HG03039 (cell line): Measurements from ENCODE around the gene C2CD2L.
"Not testable (repeated sequence)": the region's sequence is repeated elsewhere in the genome, so short reads cannot be mapped to it uniquely, and the experiment has no call there.

Experiments
- ATAC-seq: cut with Tn5 transposase; IDR thresholded peaks from one replicate; pipeline ENCODE4 v1.9.1; 2021; ENCODE audit warnings: mild to moderate bottlenecking, moderate library complexity; ENCODE audit not compliant: unreplicated experiment

C2CD2L gene

GRCh38 chr11:119113716-119114115, 6.6 kb downstream of the C2CD2L start:
- ATAC-seq = no peak

- ATAC-seq = no peak
These were observed 7.2 kb downstream of the C2CD2L start for GRCh38 chr11:119114351-119114750.

GRCh38 chr11:119115484-119116234, 8.5 kb downstream of the C2CD2L start:
- no peak for ATAC-seq

- no peak for ATAC-seq
These were observed 9.1 kb downstream of the C2CD2L start for GRCh38 chr11:119116235-119116594.

- no peak for ATAC-seq
These were observed 9.5 kb downstream of the C2CD2L start for GRCh38 chr11:119116601-119117000.

GRCh38 chr11:119117004-119117706, 10.0 kb downstream of the C2CD2L start:
- ATAC-seq = no peak

- no peak for ATAC-seq
These were observed 11.1 kb downstream of the C2CD2L start for GRCh38 chr11:119118227-119118626.

GRCh38 chr11:119118946-119119345, 11.8 kb downstream of the C2CD2L start:
- no peak for ATAC-seq

- ATAC-seq = no peak
These were observed 13.5 kb downstream of the C2CD2L start for GRCh38 chr11:119120639-119121007.

- peak; percentile 96 for ATAC-seq
These were observed 14.1 kb downstream of the C2CD2L start, which contains the start of gene HINFP for GRCh38 chr11:119121008-119121810. HINFP (plus strand) TSS chr11:119121580; CDS start chr11:119126945, 5,365 bp downstream.

- ATAC-seq = no peak
These were observed 14.6 kb downstream of the C2CD2L start for GRCh38 chr11:119121811-119122124.

GRCh38 chr11:119125821-119126220, 18.7 kb downstream of the C2CD2L start:
- no peak for ATAC-seq

GRCh38 chr11:119126675-119127268, 19.6 kb downstream of the C2CD2L start:
- no peak for ATAC-seq

- ATAC-seq = no peak
These were observed 23.5 kb downstream of the C2CD2L start for GRCh38 chr11:119130662-119131061.

GRCh38 chr11:119134389-119134978, 27.3 kb downstream of the C2CD2L start:
- no peak for ATAC-seq

- not testable (repeated sequence) for ATAC-seq
These were observed 32.1 kb downstream of the C2CD2L start for GRCh38 chr11:119139276-119139675.

GRCh38 chr11:119144825-119145486, 37.8 kb downstream of the C2CD2L start:
- ATAC-seq = no peak

GRCh38 chr11:119145551-119145950, 38.4 kb downstream of the C2CD2L start:
- ATAC-seq = no peak

GRCh38 chr11:119147604-119148333, 40.6 kb downstream of the C2CD2L start:
- no peak for ATAC-seq

GRCh38 chr11:119148720-119149017, 41.5 kb downstream of the C2CD2L start:
- ATAC-seq = no peak
